ENCODE results near the gene RAB3IL1. TPM values are rescaled to one million over a fixed set of nuclear protein-coding genes. Genes with fewer than 3 reads are reported as not detected.
"Not testable (repeated sequence)": the region's sequence is repeated elsewhere in the genome, so short reads cannot be mapped to it uniquely, and the experiment has no call there.

Gene RAB3IL1
- total RNA-seq, 1 donor from 2014 or later, result 0.88 TPM

- no peak for ATAC-seq
These were observed 33.4 kb downstream of the RAB3IL1 start for GRCh38 chr11:61883947-61884346.

- no peak for ATAC-seq
These were observed 34.0 kb downstream of the RAB3IL1 start for GRCh38 chr11:61883327-61883726.

GRCh38 chr11:61882879-61883278 lies 34.5 kb downstream of the RAB3IL1 start:
- no peak for ATAC-seq

- ATAC-seq, result not testable (repeated sequence)
These were observed 35.1 kb downstream of the RAB3IL1 start for GRCh38 chr11:61882267-61882666.

GRCh38 chr11:61881397-61881796 lies 36.0 kb downstream of the RAB3IL1 start:
- no peak for ATAC-seq

- no peak for ATAC-seq
These were observed 36.9 kb downstream of the RAB3IL1 start for GRCh38 chr11:61880454-61880853.

- no peak for ATAC-seq
These were observed 37.3 kb downstream of the RAB3IL1 start for GRCh38 chr11:61880031-61880430.

GRCh38 chr11:61879152-61879551 lies 38.2 kb downstream of the RAB3IL1 start:
- ATAC-seq, result no peak

- ATAC-seq, result no peak
These were observed 41.7 kb downstream of the RAB3IL1 start for GRCh38 chr11:61875698-61876097.

- no peak for ATAC-seq
These were observed 42.5 kb downstream of the RAB3IL1 start for GRCh38 chr11:61874853-61875252.

- no peak for ATAC-seq
These were observed 43.0 kb downstream of the RAB3IL1 start for GRCh38 chr11:61874377-61874809.

- ATAC-seq, result no peak
These were observed 43.6 kb downstream of the RAB3IL1 start for GRCh38 chr11:61873588-61874376.

- ATAC-seq, result no peak
These were observed 44.3 kb downstream of the RAB3IL1 start for GRCh38 chr11:61872935-61873565.

- peak; percentile 93 for ATAC-seq
These were observed 46.2 kb downstream of the RAB3IL1 start for GRCh38 chr11:61871158-61871597.

- ATAC-seq, result no peak
These were observed 46.8 kb downstream of the RAB3IL1 start for GRCh38 chr11:61870541-61871031.

- no peak for ATAC-seq
These were observed 47.5 kb downstream of the RAB3IL1 start for GRCh38 chr11:61869708-61870451.

- ATAC-seq, result no peak
These were observed 48.0 kb downstream of the RAB3IL1 start for GRCh38 chr11:61869429-61869707.

- ATAC-seq, result no peak
These were observed 48.6 kb downstream of the RAB3IL1 start for GRCh38 chr11:61868571-61869428.

GRCh38 chr11:61866958-61867343 lies 50.4 kb downstream of the RAB3IL1 start:
- ATAC-seq, result no peak

GRCh38 chr11:61866231-61866957 lies 51.0 kb downstream of the RAB3IL1 start:
- no peak for ATAC-seq
